HEK293 (cell line): ENCODE data around the gene CLDN34.

Experiments used
- CTCF ChIA-PET: fragments of 350-600 bp; formaldehyde crosslinking; extraction: SDS; loops from one replicate; lab custom pipeline; 2021; ENCODE audit warnings: antibody characterized with exemption; lab: Yijun Ruan, JAX
- POLR2A ChIA-PET: fragments of 300-600 bp; formaldehyde crosslinking; extraction: SDS; loops from one replicate; lab custom pipeline; 2020; ENCODE audit warnings: antibody characterized with exemption, inconsistent platforms; lab: Yijun Ruan, JAX
- H3K27ac ChIP-seq: fragments of 200-500 bp; sonication (Bioruptor generic); 2 replicates; pipeline ENCODE4 v1.5.1; 2014; ENCODE audit warnings: low read depth, low read length, control low read depth, inconsistent platforms; ENCODE audit errors: extremely low read depth
- H3K36me3 ChIP-seq, 2 experiments: fragments of 200-500 bp in 1 of 2; sonication (Bioruptor generic) in 1 of 2; 1 replicate in 1 of 2; 2 replicates in 1 of 2; pipeline ENCODE4 v1.5.1; 2014 to 2017; ENCODE audit warnings: inconsistent platforms in 2 of 2, low read length in 2 of 2; ENCODE audit not compliant: control insufficient read depth in 2 of 2, insufficient read depth in 1 of 2
- H3K4me1 ChIP-seq: fragments of 200-500 bp; sonication (Bioruptor generic); 2 replicates; pipeline ENCODE4 v1.5.1; 2014; ENCODE audit warnings: mild to moderate bottlenecking, low read length, inconsistent platforms; ENCODE audit not compliant: control insufficient read depth, insufficient read depth
- H3K4me3 ChIP-seq: 2 replicates; pipeline ENCODE4 v1.5.1; 2011; ENCODE audit warnings: low read depth, mild to moderate bottlenecking, control low read depth, low read length, moderate library complexity
- H3K9me3 ChIP-seq: fragments of 200-500 bp; sonication (Bioruptor generic); 2 replicates; pipeline ENCODE4 v1.5.1; 2014; ENCODE audit warnings: low read depth, low read length, inconsistent platforms; ENCODE audit not compliant: control insufficient read depth, insufficient read depth
- KLF8 ChIP-seq: fragments of 450-650 bp; formaldehyde crosslinking; IDR thresholded peaks from 2 replicates; pipeline ENCODE4 v1.5.1; 2016; ENCODE audit warnings: missing biosample characterization, missing genetic modification characterization
- PRDM4 ChIP-seq: fragments of 450-650 bp; formaldehyde crosslinking; IDR thresholded peaks from 2 replicates; pipeline ENCODE4 v1.5.1; 2017; ENCODE audit warnings: missing biosample characterization, missing genetic modification characterization
- REST ChIP-seq: fragments of 450-650 bp; formaldehyde crosslinking; IDR thresholded peaks from 2 replicates; pipeline ENCODE4 v1.5.1; 2016; ENCODE audit warnings: missing biosample characterization, missing genetic modification characterization
- ZBTB17 ChIP-seq: fragments of 450-650 bp; formaldehyde crosslinking; IDR thresholded peaks from 2 replicates; pipeline ENCODE4 v1.5.1; 2016; ENCODE audit warnings: missing biosample characterization, missing genetic modification characterization
- ZBTB8A ChIP-seq: fragments of 450-650 bp; formaldehyde crosslinking; IDR thresholded peaks from 2 replicates; pipeline ENCODE4 v1.5.1; 2016; ENCODE audit warnings: missing biosample characterization, missing genetic modification characterization
- ZEB2 ChIP-seq: fragments of 450-650 bp; formaldehyde crosslinking; IDR thresholded peaks from 2 replicates; pipeline ENCODE4 v1.5.1; 2016; ENCODE audit warnings: missing biosample characterization, missing genetic modification characterization
- ZNF148 ChIP-seq: fragments of 450-650 bp; formaldehyde crosslinking; IDR thresholded peaks from 2 replicates; pipeline ENCODE4 v1.5.0; 2017; ENCODE audit warnings: missing biosample characterization, missing genetic modification characterization, borderline replicate concordance
- ZNF248 ChIP-seq: fragments of 450-650 bp; formaldehyde crosslinking; IDR thresholded peaks from 2 replicates; pipeline ENCODE4 v1.5.1; 2017; ENCODE audit warnings: missing biosample characterization, missing genetic modification characterization
- ZNF391 ChIP-seq: fragments of 450-650 bp; formaldehyde crosslinking; IDR thresholded peaks from 2 replicates; pipeline ENCODE4 v1.5.1; 2016; ENCODE audit warnings: low read depth, missing biosample characterization, missing genetic modification characterization, borderline replicate concordance
- ZNF561 ChIP-seq: fragments of 450-650 bp; IDR thresholded peaks from 2 replicates; pipeline ENCODE4 v1.5.1; 2018; ENCODE audit warnings: missing biosample characterization, missing genetic modification characterization, borderline replicate concordance
- ZNF704 ChIP-seq: fragments of 450-650 bp; formaldehyde crosslinking; IDR thresholded peaks from 2 replicates; pipeline ENCODE4 v1.5.1; 2016; ENCODE audit warnings: missing biosample characterization, missing genetic modification characterization
- ZSCAN5A ChIP-seq: fragments of 450-650 bp; formaldehyde crosslinking; IDR thresholded peaks from 2 replicates; pipeline ENCODE4 v1.5.1; 2016; ENCODE audit warnings: missing biosample characterization, missing genetic modification characterization
- TF ChIP-seq, protein P1 (sequence below): fragments of 450-650 bp; formaldehyde crosslinking; IDR thresholded peaks from 2 replicates; pipeline ENCODE4 v1.5.1; 2017; ENCODE audit warnings: missing biosample characterization, missing genetic modification characterization
- TF ChIP-seq, protein P2 (sequence below): fragments of 450-650 bp; formaldehyde crosslinking; IDR thresholded peaks from 2 replicates; pipeline ENCODE4 v1.5.1; 2016; ENCODE audit warnings: missing biosample characterization, missing genetic modification characterization, borderline replicate concordance

Gene CLDN34

GRCh38 chrX:9977635-9978034, 10.5 kb downstream of the CLDN34 start:
- Histone ChIP-seq H3K9me3 (no peaks in the 10 kb centered on the region), H3K27ac (no peak overlapping the region), H3K4me3 (no peak overlapping the region), H3K36me3 (no peaks in the 10 kb centered on the region), H3K4me1 (no peaks in the 10 kb centered on the region)
- TF ChIP-seq PRDM4 (no peak), ZBTB8A (no peak), ZSCAN5A (tag by site-specific recombination) (no peak), ZBTB17 (tag by site-specific recombination) (no peak), ZNF391 (tag by site-specific recombination) (no peak), ZNF561 (no peak), ZNF704 (tag by site-specific recombination) (no peak), REST (tag by site-specific recombination) (no peak), ZNF248 (tag by site-specific recombination) (no peak), ZNF148 (no peak)
- TF ChIP-seq, protein P1, sequence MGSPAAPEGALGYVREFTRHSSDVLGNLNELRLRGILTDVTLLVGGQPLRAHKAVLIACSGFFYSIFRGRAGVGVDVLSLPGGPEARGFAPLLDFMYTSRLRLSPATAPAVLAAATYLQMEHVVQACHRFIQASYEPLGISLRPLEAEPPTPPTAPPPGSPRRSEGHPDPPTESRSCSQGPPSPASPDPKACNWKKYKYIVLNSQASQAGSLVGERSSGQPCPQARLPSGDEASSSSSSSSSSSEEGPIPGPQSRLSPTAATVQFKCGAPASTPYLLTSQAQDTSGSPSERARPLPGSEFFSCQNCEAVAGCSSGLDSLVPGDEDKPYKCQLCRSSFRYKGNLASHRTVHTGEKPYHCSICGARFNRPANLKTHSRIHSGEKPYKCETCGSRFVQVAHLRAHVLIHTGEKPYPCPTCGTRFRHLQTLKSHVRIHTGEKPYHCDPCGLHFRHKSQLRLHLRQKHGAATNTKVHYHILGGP (tag by site-specific recombination): no peak
- CTCF ChIA-PET: interaction anchor here (0.5 kb wide), 1 partner anchor 249 kb away, joined by 3 read pairs; no protein-coding TSS in a partner anchor
- POLR2A ChIA-PET: no interaction called here

DNA sequence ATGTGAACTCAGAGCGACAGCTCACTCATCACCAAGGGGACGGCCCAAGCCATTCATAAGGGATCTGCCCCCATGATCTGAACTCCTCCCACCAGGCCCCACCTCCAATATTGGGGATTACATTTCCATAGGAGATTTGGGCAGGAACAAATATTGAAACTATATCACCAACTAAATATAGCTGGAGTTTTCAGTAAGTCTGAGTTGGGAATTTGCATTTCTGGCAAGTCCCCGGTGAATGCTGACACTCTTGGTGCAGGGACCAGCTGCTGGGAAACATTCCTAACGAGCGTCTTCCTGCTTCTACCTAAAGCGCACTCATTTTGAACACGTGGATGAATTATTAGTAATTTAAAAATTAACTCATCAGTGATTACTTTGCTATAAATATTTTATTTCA, 13.2 kb downstream of the CLDN34 start:
- Histone ChIP-seq H3K4me1 (no peaks in the 10 kb centered on the region), H3K4me3 (no peak overlapping the region), H3K36me3 (no peaks in the 10 kb centered on the region), H3K27ac (no peak overlapping the region), H3K9me3 (no peaks in the 10 kb centered on the region)
- POLR2A ChIA-PET: no interaction called here
- CTCF ChIA-PET: no interaction called here
- TF ChIP-seq KLF8 (tag by site-specific recombination) (no peak), ZEB2 (no peak)
- TF ChIP-seq, protein P2, sequence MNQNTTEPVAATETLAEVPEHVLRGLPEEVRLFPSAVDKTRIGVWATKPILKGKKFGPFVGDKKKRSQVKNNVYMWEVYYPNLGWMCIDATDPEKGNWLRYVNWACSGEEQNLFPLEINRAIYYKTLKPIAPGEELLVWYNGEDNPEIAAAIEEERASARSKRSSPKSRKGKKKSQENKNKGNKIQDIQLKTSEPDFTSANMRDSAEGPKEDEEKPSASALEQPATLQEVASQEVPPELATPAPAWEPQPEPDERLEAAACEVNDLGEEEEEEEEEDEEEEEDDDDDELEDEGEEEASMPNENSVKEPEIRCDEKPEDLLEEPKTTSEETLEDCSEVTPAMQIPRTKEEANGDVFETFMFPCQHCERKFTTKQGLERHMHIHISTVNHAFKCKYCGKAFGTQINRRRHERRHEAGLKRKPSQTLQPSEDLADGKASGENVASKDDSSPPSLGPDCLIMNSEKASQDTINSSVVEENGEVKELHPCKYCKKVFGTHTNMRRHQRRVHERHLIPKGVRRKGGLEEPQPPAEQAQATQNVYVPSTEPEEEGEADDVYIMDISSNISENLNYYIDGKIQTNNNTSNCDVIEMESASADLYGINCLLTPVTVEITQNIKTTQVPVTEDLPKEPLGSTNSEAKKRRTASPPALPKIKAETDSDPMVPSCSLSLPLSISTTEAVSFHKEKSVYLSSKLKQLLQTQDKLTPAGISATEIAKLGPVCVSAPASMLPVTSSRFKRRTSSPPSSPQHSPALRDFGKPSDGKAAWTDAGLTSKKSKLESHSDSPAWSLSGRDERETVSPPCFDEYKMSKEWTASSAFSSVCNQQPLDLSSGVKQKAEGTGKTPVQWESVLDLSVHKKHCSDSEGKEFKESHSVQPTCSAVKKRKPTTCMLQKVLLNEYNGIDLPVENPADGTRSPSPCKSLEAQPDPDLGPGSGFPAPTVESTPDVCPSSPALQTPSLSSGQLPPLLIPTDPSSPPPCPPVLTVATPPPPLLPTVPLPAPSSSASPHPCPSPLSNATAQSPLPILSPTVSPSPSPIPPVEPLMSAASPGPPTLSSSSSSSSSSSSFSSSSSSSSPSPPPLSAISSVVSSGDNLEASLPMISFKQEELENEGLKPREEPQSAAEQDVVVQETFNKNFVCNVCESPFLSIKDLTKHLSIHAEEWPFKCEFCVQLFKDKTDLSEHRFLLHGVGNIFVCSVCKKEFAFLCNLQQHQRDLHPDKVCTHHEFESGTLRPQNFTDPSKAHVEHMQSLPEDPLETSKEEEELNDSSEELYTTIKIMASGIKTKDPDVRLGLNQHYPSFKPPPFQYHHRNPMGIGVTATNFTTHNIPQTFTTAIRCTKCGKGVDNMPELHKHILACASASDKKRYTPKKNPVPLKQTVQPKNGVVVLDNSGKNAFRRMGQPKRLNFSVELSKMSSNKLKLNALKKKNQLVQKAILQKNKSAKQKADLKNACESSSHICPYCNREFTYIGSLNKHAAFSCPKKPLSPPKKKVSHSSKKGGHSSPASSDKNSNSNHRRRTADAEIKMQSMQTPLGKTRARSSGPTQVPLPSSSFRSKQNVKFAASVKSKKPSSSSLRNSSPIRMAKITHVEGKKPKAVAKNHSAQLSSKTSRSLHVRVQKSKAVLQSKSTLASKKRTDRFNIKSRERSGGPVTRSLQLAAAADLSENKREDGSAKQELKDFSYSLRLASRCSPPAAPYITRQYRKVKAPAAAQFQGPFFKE (tag by site-specific recombination): no peak
